Stimulated activated CD8-positive, alpha-beta memory T cell treated with anti-CD3 and anti-CD28 coated beads, Interleukin-4, amount 100 ng/mL, for 48 hours (primary cell): ENCODE results near the gene EIF4G3.
"Not testable (repeated sequence)": the region's sequence is repeated elsewhere in the genome, so short reads cannot be mapped to it uniquely, and the experiment has no call there.

Experiments used
- DNase-seq: peaks from one replicate; pipeline ENCODE4 v3.0.0-alpha.2; 2020

The EIF4G3 gene

DNA sequence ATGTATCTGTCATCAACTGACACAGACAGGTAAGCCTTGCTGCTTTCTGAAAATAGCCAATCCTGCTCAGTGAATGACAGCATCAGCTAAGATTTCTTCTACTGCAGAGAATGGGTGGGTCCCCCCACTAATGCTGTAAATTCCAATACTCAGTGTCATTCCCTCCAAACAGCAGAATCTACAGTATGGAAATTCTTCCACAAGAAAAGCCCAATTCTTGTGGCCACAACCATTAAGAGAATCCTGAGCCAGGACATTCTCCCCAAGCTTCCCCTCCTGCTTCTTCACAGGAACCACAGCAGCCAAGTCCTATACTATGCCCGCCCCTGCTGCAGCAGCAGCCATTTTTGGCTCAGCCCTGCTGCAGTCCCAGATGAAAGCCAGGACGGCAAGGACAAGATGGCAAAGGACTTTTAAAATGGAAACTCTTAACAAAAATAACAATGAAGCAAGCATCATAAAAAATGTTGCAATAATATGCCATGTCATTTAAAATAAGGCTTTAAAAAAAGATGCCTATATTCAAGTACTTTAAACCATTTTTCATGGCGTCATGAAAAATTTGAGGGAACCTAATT, 26.8 kb downstream of the EIF4G3 start:
- DNase-seq, result no peak

DNA sequence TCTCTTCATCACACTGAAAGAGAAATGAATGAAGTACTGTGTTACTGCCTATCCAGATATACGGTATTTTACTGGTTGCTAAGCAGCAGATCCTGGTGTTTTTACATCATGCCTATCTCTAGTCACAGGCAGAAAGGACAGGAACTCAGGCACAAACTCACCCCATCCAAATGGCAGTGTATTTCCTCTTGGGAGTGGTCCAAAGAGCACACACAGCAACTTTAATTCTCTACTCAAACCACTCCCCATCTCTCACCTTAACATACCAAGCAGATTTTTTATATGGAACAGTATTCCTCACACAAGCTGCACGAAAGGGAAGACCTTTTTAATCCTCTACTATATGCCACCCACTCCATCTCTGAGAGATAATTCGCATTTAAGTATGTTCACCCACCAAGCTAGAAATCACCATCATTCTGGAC, 27.3 kb downstream of the EIF4G3 start:
- DNase-seq, result no peak

DNA sequence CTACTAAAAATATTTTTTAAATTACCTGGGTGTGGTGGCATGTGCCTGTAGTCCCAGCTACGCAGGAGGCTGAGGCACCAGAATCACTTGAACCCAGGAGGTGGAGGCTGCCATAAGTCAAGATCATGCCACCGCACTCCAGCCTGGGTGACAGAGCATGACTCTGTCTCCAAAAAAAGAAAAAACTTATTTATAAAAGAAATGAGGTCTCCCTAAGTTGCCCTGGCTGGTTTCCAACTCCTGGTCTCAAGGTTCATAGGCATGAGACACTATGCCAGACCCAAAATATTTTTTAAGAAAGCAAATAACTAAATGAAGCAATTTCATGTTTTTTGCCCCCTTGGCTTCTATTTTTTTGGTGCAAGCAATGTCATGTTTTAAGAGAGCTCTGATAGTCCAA, 32.9 kb downstream of the EIF4G3 start:
- DNase-seq, result no peak

DNA sequence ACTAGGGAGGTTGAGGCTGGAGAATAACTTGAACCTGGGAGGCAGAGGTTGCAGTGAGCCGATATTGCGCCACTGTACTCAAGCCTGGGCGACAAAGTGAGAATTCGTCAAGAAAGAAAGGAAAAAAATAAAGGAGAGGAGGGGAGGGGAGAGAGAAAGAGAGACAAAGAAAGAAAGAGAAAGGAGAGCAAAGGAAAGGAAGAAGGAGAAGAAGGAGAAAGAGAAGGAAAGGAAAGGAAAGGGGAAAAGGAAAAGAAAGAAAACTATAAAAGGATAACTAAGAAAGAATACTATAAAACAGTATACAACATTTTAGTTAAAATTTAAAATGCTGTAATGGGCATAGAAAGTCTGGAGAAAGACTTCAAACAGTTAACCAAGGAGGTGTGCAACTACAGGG, 33.6 kb downstream of the EIF4G3 start:
- no peak for DNase-seq

DNA sequence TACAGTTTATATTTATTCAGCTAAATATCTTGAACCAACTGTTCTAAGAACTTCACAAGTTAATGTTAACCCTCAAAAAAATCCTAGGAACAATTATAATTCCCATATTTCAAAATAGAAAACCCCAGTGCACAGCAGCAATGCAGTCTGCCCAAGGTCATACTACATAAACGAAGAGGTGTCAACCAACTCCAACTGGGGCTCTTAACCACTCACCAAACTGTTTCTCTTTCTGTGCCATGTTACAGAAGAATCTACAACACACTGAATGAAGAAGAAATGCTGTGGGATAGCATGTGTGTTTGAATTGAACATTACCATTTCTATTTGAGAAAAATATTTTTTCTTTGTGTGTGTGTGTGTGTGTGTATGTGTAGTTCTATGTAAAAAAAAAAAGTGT, 35.7 kb downstream of the EIF4G3 start:
- no peak for DNase-seq

DNA sequence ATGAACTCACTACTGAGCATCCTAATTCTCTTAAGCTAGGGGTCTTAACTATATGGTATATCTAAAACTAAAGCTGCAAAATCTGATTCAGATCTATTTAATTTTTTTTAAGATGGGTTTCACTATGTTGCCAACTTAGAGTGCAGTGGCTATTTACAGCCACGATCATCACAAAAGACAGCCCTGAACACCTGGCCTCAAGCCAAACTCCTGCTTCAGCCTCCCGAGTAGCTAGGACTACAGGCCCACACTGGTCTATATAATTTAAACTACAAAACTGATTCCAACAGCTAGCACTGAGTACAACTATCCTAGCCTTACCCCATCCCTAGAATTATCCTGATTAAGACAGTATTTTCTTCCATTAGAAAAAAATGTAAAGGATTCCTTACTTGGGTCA, 37.1 kb downstream of the EIF4G3 start:
- no peak for DNase-seq

DNA sequence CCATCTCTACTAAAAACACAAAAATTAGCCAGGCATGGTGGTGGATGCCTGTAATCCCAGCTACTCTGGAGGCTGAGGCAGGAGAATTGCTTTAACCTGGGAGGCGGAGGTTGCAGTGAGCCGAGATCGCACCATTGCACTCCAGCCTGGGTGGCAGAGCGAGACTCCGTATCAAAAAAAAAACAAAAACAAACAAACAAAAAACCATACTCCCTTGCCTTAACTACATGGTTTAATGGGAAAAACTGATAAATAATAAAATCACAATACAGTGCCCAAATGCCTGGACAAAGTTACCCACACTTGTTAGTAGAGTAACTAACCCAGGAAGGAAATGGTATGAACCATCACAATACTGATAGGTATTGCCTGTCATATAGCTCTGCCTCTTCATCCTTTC, 40.4 kb downstream of the EIF4G3 start:
- DNase-seq, result not testable (repeated sequence)

DNA sequence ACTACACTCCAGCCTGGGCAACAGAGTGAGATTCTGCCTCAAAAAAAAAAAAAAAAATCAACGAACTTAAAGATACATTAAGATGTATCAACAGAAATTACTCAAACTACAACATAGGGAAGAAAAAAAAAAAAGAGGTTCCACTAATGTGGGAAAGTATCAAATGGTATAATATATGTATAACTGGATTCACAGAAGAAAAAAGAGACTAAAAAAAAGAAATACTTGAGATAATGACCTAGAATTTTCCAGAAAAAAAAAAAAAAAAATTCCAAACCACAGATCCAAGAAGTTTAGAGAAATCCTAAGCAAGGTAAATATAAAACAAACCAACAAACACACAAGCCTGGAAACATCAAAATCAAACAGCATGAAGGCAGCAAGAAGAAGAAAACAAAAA, 45.5 kb downstream of the EIF4G3 start:
- no peak for DNase-seq

DNA sequence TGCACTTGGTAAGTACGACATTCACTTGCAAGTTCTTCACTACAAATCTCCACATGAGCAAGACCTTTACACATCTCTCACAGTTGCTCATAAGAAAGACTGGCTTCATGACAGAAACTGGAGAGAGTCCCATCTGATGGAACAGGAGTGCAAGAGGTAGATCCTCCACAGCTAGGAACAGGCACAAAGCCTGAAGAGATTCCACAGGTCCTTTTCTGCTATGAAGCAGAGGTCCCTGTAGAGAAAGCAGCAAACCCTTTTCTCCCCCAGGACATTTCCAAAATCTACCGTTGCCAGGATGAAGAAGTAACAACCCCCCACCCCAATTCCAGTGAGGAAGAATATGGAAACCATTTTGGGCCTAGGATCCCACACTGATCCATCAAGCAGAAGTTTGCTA, 47.3 kb downstream of the EIF4G3 start:
- DNase-seq, result no peak

DNA sequence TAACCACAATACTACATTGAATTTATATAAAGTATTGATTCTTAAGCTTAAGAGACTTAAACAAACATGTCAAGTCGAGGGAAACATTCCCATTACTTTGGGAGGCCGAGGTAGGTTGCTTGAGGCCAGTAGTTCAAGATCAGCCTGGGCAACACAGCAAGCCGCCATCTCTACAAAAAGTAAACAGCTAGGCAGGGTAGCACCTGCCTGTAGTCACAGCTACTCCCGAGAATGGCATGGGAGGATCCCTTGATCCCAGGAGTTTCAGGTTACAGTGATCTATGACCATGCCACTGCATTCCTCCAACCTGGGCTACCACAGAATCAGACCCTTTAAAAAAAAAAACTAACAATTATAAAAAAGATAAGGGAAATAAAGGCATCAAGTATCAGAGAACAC, 50.4 kb downstream of the EIF4G3 start:
- no peak for DNase-seq

DNA sequence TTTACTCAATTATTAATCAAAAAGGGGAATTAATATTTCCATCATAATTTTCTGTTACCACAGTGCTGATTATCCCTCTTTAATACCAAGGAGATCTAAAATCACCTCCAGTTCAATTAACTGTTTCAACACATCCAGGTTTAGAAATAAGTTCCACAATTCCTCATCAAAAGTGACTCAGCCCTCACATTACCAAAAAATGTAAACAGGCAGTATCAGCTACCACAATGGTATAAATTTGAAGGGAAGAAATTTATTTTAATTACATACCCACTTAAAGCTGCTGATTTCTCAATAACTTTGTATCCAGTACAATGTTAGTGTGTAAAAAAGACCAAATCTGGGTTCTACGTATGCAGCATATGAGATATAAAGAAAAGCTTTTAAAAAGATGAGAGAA, 51.9 kb downstream of the EIF4G3 start:
- no peak for DNase-seq

DNA sequence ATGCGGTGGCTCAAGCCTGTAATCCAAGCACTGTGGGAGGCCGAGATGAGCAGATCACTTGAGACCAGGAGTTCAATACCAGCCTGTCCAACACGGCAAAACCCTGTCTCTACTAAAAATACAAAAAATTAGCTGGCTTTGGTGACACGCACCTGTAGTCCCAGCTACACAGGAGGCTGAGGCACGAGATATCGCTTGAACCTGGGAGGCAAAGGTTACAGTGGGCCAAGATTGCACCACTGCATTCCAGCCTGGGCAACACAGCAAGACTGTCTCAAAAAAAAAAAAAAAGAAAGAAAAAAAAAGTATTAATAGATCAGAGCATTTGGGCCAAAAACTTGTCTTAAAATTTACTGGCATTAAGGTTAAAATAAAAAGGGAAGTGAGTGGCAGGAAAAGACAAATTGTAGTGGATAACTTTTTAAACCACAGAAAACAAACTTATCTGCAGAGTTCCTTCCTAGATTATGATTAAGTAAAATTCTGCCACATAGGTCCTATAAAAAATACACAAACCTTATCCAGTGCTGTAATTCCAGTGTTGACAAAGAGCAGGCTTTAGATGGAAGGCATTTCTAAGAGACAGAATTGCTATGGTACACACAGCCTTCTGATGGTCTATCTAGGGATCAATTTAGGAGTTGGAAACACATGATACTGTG, 53.3 kb downstream of the EIF4G3 start:
- DNase-seq, result no peak

DNA sequence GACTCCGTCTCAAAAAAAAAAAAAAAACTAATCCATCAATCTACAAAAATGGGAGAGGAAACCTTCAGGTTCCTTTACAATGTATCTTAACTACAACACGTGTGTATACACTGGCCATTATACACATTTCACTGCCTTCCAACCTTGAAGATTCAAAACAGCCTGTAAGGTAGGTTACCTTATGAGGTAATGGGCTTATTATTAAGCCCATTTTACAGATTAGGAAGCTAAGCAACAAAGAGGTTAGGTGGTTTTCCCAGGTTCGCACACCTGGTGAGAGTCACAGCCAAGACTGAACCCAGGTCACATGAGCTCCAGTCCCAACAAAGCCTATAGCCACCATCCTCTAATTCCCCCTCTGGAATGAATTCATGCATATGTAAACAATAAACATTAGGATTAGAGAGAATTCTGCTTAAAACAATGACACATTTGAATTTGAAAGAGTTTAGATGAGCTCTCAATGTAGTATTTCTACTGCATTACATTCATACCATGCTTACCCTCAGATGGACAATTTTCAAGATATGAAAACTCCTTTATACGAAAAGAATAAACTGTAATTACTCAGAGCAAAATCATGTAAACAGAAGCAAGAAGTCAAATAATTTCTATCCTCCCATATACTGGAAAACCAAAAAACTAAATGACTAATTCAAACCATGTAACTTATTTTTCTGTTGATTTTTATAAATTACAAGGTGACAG, 54.8 kb downstream of the EIF4G3 start:
- DNase-seq, result no peak

DNA sequence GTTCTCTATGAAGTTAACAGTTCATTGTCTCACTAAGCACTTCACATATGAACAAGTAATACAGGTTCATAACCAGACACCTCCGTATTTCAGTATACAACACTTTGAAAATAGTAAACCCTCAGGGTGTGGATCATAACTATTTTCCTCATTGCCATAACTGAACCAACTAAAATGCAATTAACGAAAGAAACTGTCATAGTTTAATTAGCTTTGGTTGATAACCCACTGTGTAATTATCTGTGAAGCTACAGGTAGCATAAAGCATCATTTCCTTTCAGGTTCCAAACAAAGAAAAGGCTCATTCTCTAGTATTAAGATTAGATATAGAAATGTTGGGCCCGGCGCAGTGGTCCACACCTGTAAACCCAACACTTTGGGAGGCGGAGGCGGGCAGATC, 58.5 kb downstream of the EIF4G3 start:
- no peak for DNase-seq

DNA sequence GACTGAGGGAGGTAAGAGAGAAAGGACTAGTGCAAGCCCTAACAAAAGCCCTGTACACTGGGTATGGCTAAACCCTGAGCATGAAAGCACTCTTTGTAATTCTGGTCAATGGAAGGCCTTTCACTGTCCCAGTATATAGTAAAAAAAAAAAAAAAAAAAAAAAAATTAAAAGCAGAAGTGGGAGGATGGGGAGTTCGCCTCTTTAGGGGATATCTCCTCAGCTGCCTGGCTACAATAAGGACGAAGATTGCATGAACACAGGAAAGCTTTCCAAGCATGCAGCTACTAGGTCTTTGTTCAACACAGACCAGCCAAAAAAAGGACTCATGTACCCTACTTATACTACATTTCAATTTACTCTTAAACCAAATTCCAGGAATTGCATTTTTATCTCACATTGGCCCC, 59.1 kb downstream of the EIF4G3 start:
- DNase-seq, result no peak

DNA sequence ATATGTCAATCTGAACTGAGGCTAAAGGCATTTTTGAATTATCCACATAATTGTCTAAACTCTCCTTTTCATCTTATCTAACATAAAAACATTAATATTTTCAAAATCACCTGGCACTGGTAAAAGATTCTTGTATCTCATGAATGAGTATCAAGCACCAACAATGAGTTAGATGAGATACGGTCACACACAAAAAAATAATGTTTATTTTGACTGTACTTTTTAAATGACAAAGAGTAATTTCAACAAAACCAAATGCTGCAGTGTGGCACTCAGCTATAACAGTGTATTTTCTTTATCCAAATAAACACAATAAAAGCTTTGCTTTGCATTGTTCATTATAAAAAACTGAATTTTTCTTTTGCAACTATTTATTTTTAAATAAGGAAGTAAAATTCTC, 59.5 kb downstream of the EIF4G3 start:
- DNase-seq, result no peak

DNA sequence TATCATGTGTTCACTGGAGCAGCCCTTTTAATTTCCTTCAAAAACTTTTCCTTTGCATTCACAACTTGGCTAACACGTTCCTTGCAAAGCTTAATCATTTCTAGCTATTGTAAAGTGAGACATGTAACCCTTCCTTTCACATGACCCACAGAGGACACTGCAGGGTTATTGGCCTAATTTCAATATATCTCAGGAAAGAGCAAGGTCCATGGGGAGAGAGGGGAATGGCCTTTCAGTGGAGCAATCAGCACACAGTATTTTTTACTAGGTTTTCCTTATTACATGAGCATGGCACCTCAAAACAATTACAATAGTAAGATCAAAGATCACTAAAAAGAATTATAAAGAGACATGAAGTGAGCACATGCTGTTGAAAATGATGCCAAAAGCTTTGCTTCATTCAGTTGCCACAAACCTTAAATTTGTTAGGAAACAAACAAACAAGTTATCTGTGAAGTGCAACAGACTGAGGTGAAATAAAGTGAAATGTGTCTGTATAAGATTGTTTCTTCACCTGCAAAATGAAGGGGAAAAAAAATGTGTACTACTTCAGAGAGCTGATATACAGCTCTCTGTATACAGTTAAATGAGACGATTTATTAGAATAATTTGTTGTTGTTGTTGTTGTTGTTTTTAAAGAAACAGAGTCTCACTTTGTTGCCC, 61.5 kb downstream of the EIF4G3 start:
- no peak for DNase-seq

DNA sequence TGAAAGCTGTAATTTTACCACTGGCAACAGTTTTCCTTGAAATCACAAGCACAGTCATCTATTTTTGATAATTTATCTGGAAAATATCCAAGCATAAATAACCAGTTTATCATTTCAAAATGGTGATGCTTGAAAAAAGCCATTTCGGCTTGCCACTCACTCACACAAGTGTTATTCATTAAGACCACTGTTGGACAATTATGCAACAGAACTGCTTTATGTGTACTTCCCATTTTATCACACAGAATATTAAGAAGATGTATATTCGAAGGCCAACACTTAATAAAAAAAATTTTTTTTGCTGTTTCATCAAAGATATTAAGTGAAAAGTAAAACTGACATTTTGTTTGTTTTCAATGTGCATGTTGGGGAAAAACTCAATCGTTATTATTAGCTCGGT, 62.3 kb downstream of the EIF4G3 start:
- no peak for DNase-seq

DNA sequence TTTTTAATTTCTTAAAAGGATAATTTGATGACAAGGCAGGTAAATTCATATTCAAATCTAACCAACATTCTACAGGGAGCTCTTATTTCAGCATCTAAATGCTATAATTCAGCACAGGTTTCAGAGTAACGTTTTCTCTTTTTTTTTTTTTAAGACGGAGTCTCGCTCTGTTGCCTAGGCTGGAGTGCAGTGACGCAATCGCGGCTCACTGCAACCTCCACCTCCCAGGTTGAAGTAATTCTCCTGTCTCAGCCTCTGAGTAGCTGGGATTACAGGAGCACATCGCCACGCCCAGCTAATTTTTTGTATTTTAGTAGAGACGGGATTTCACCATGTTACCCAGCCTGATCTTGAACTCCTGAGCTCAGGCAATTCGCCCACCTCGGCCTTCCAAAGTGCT, 66.5 kb downstream of the EIF4G3 start:
- DNase-seq, result no peak

DNA sequence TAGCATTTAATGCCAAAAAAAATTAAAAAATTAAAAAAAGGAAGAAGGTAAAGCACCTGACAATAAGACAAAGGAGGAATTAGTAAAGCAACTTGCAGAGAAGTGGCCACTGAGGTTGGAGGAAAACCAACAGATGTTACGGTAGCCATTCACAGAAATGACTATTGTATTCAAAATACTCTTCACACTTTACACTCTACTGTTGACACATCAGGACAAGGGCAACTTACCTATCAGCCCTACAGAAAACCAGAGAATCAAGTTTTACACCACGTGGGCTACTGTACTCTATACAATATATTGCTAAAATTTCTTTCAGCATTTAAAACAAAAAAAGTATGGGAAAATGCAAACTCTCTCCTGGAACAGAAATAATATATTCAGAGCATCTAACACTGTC, 70.0 kb downstream of the EIF4G3 start:
- no peak for DNase-seq

DNA sequence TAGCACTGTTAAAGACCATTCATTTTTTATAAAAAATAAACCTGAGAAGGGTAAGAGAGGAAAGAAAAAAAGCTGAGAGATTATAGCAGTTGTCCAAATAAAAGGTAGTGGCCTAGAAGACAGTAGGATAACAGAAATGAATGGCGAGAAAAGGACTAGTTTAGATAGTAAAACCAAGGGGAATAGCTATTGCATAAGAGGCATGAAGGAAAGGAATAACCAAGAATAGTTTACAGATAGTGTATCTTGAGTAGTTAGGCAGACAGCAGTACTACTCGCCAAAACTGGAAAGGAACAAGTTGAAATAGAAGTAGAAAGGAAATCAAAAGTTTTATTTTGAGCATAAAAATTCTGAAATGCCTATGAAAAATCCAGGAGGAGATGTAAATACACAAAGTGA, 70.5 kb downstream of the EIF4G3 start:
- DNase-seq, result no peak

DNA sequence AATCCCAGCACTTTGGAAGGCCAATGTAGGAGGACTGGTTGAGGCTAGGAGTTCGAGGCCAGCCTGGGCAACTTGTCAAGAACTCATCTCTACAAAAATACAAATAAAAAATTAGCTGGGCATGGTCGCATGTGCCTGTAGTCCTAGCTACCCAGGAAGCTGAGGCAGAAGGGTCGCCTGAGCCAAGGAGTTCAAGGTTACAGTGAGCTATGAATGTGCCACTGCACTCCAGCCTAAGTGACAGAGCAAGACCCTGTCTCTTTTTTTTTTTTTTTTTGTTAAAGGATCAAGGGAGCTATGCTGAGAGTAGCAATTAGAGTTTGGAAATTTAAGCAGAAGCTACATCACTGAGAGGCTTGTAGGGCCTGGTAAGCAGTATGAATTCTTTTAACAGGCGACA, 70.9 kb downstream of the EIF4G3 start:
- DNase-seq, result no peak

DNA sequence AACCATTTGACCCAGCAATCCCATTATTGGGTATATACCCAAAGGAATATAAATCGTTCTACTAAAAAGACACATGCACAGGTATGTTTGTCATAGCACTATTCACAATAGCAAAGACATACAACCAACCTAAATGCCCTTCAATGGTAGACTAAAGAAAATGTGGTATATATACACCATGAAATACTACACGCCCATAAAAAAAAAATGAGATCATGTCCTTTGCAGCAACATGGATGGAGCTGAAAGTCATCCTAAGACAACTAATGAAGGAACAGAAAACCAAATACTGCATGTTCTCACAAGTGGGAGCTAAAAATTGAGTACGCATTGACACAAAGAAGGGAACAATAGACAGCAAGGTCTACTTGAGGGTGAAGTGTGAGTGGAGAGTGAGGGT, 72.0 kb downstream of the EIF4G3 start:
- DNase-seq, result no peak

DNA sequence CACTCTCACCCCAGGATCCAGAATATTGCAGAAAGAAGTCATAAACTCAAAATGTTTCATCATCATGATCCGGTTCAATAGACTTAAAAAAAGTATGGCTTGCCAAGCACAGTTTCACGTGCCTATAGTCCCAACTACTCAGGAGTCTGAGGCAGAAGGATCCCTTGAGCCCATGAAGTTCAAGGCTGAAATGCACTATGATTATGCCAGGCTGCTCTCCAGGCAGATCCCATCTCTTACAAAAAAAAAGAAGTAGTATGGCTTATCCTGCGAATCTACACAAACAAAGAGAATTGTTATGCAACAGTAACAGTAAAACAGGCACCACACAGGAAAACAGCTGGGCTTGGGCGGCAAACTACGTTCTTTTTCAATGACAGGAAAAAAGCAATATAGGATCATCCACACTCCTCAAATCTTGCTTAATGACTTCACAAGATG, 76.2 kb downstream of the EIF4G3 start:
- no peak for DNase-seq
